A204.1 (cell line): ENCODE data around the gene CHPF.

Experiments
- FAIRE-seq: peaks from 2 replicates; lab custom pipeline; 2012; peaks lifted over from hg19 to GRCh38; lab: Jason Lieb, UNC

The CHPF gene

GRCh38 chr2:219531639-219532377 is 11.8 kb downstream of the CHPF start:
- FAIRE-seq: no peak

DNA sequence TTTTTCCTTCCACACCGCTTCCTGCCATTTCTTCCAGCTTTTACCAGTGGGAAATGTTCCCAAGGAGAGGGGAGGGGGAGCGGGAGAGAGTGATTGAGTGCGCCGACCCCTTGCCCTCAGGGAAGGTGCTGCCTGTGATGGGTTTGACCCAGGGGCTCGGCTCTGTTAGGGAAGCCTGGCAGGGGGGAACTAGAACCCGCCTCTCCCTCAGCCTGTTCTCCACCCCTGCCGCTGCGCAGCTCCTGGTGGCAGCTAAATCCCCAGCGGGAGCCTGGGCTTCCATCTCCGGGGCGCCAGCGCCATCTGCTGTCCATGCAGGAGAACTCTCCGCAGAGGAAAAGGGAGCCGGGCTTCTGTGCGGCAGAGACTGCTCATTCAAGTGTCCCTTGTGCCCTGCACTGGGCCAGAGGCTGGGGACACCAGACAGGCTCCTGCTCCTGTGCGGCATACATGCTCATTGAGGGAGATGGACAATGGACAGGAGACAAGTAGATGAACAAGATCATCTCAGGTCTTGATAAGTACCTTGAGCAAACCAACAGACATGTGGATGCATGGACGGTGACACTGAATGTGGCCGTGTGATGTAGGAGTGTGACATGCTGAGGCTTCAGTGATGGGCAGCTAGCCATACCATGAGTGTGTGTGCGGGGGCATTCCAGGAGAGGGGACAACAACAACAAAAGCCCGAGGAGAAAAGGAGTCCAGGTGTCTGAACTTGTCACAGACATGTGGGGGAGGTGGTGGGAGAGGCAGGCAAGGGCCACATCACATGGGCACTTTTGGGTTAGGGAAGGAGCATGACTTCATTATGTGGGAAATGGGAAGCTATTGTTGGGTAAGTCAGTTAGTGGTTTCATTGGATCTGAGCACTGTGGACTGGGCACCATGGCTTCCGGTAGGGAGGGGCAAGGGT is 13.3 kb downstream of the CHPF start:
- FAIRE-seq: no peak

GRCh38 chr2:219527472-219527871 is 16.1 kb downstream of the CHPF start:
- no peak for FAIRE-seq

- no peak for FAIRE-seq
Observed at GRCh38 chr2:219527076-219527394, 16.6 kb downstream of the CHPF start.

- FAIRE-seq: no peak
Observed at GRCh38 chr2:219526320-219527075, 17.1 kb downstream of the CHPF start.

- FAIRE-seq: no peak
Observed at GRCh38 chr2:219525533-219526232, 17.9 kb downstream of the CHPF start.

DNA sequence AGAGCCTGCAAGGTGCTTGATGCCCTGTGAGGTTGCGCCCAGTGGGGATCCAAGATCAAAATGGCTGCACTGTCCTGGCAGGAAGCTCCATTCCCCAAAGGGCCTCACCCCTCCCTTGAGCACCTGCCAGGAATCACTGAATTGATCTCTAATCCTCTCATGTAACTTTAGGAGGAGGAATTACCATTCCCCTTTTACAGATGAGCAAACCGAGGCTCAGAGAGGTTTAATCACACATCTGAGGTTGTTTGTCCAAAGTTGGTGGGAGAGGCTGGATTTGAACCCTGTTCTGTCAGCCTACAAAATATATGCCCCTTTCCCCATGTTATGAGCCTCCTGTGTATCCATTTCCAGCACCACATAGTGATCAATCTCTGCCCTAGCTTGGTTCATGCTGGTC is 18.8 kb downstream of the CHPF start:
- FAIRE-seq: no peak

DNA sequence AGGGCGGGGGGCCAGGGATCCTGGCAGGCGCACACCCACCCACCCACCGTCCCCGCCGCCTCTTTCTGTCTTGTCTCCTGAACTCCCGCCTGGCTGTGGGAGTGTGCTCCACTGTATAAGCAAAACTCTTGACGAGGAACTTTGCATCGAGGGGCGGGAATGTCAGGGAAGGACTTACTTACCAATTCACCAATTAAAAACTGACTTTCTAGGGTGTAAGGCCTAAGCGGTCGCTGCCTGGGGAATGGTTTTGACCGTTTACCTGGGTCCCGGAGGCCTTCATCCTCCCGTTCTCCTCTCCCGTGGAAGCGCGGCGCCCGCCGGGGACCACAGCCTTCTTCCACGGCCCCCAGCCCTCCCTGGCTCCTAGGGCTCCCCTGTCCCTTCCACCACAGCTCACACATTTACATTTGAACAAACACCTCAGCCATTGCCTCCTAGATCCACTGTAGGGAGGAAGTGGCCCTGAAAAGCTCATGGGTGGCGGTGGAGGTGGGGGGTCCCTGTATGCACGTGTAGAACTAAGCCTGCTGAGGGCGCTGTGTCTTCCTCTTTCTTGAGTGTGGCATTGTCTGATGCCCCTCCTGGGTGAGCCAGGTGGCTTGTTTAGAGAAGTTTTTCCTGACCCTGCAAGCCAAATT is 20.5 kb downstream of the CHPF start:
- FAIRE-seq: no peak

DNA sequence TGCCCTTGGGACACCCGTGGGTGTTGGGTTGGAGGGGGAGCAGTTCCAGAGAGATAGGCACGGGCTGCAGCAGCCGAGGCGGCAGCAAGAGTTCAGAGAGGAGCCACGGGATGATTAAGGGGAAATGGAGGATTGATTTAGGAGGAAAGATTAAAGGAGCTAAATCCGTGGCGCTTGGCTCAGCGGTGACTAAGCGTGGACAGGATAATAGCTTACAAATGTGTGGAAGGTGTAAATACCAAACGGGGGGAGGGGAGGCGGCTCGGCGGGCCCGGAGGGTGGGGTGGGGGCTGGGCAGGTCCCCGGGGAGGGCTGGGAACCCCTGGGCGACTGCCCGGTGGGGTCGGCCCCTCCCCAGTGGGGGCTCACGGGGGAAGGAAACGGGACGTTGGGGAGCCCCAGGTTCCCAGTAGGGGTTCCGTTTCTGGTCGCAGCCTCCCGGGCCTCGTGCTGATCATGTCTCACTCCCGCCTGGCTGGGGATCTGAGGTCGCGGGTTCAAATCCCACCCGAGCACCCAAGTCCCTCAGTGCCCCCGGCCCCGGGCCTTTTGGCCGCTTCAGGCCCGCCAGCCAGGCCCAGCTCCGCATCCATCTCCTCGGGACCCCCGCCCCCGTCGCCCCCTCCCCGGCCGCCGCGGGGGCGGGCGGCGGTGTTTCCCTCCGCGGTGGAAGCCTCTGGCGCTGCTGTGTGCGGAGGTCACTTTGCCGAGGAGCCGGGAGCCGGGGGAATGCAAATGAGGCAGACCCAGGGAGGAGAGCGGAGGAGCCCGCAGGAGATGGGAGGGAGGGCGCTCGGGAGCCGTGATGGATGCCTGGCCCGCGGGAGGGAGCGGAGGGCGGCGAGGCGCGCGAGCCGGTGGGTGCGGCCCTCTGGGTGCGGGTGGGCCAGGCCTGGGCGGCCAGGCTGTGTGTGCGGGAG is 21.2 kb downstream of the CHPF start:
- no peak for FAIRE-seq

GRCh38 chr2:219521066-219521880 is 22.3 kb downstream of the CHPF start:
- no peak for FAIRE-seq

DNA sequence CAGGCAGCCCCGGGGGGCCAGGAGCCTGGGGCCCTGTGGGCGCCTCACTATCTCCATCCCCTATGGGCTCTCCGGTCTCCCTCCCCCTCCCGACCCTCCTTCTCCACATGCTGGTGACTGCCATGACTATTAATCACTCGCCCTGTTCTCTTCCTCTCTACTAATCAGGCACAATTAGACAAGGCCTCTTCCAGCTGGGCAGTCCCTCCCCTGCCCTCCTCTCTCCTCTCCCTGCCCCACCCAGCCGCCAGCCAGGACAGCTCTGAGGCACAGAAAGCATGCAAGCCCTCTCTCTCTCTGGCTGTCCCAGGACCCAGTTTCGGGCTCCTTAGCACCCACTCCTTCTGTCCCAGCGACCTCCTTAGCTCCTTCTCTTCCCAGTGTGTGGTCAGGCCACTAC is 23.5 kb downstream of the CHPF start:
- FAIRE-seq: no peak

- FAIRE-seq: no peak
Observed at GRCh38 chr2:219519526-219519916, 24.1 kb downstream of the CHPF start.

DNA sequence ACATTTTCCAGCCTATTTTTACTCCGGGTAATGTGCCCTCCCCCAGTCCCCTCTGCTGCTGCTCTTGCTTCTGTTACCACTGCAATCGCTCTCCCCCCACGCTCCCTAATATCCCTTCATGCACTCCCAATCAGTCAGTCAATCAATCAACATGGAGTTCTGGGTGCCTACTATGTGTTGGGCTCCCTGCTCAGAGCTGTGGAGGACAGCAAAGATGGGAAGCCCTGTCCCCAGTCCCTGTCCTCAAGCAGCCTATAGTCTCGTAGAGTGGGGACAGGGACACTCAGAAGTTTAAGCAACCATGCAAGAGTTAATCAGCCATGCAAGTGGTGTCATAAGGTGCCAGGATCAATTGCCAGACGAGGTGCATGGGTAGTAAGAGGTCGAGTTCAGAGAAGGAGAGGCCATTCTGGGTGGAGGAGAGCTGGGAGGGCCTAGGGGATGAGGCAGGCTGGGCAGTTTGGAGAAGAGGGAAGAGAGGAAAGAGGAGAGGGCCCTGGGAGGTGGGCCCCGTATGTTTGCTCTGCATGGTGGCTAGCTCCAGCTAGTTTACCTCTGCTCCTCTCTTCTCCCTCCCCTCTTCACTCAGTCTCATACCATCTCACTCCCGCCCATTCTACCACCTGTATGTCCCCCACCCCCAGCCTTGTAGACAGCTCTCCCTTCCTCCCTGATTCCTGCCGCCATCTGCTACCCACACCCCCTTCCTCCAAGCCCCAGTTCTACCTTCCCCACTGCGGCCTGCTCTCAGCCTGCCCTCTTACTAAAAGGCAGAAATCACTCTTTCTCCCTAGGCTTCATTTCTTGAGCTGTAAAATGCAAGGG is 25.4 kb downstream of the CHPF start:
- no peak for FAIRE-seq

DNA sequence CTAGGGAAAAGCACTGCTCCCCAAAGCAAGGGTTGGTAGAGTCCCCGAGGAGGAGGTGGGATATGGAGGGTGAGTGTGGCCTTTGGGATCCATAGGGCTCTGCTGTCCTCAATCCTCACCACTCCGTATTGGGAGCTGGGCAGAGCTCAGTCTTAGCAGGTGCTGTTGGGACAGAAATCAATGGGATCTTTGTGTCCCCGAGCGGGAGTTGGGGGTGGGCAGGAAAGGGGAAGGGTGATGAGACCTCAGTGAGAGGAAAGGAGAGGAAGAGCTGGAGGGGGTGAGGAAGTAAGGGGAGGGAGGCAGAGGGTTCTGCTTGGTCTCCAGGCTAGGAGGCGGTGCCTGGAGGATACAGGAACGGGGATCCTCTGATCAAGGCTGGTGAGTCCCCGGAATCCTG is 26.7 kb downstream of the CHPF start:
- FAIRE-seq: no peak

GRCh38 chr2:219515874-219516629 is 27.6 kb downstream of the CHPF start:
- FAIRE-seq: no peak

GRCh38 chr2:219514836-219515235 is 28.8 kb downstream of the CHPF start:
- no peak for FAIRE-seq

DNA sequence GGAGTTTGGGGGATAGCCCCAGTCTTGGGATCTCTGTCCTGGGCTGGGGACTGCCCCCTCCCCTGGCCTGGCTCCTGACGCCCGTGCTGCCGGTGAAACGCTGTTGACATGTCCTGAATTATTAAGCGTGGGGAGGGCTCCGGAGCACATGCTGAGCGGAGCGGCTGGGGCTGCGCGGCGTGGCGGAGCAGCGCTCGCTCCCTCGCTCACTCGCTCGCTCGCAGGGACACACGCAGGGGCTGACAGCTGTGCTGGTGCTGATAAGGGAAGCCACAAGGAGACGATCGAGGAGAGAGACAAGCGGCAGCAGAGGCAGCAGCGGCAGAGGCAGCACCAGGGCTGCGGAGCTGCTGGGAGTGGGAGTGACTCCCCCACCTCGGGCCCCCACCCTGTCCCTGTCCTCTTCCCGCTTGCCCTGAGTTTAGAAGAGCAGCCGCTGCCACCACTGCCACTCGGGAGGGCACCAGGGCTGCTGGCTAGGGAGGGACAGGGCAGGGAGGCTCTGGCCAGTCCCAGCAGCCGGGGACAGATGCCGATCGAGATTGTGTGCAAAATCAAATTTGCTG is 29.3 kb downstream of the CHPF start, which contains the start of gene ASIC4:
ASIC4 (plus strand) TSS at position 287 of the 566 bp plus-strand sequence; CDS start at position 530, 243 bp downstream.
- no peak for FAIRE-seq

GRCh38 chr2:219513787-219514186 is 29.8 kb downstream of the CHPF start:
- no peak for FAIRE-seq
